Left lung (tissue), 10 donors: ENCODE measurements around the gene PAPPA2. TPM values are rescaled to one million over a fixed set of nuclear protein-coding genes. Genes with fewer than 3 reads are reported as not detected.
"Not testable (repeated sequence)": the region's sequence is repeated elsewhere in the genome, so short reads cannot be mapped to it uniquely, and the experiment has no call there.

Source experiments
- ATAC-seq: fragments of 200-7000 bp; cut with Tn5 transposase; one replicate; pipeline ENCODE4 v1.9.1; 2020; ENCODE audit warnings: moderate library complexity
- DNase-seq, 4 donors: peaks; one replicate each; pipeline ENCODE4 v3.0.0-alpha.2; 2013 to 2020
- H3K27ac ChIP-seq, 2 donors: fragments of 200-600 bp; sonication (generic) in 1 of 2; one replicate each; pipeline versions ENCODE4 v1.5.0 to v1.8.0; 2020 to 2021
- H3K27me3 ChIP-seq, 2 donors: fragments of 200-600 bp; sonication (generic) in 1 of 2; one replicate each; pipeline versions ENCODE4 v1.5.0 to v1.8.0; 2020 to 2021
- H3K36me3 ChIP-seq, 2 donors: fragments of 200-600 bp; sonication (generic) in 1 of 2; one replicate each; pipeline versions ENCODE4 v1.5.0 to v1.8.0; 2020 to 2021
- H3K4me1 ChIP-seq, 2 donors: fragments of 200-600 bp; one replicate each; pipeline ENCODE4 v1.8.0; 2021
- H3K4me3 ChIP-seq, 2 donors: fragments of 200-600 bp; sonication (generic) in 1 of 2; one replicate each; pipeline versions ENCODE4 v1.5.0 to v1.8.0; 2020 to 2021; ENCODE audit warnings: mild to moderate bottlenecking in 1 of 2
- H3K9me3 ChIP-seq, 2 donors: fragments of 200-600 bp; sonication (generic) in 1 of 2; one replicate each; pipeline versions ENCODE4 v1.5.0 to v1.8.0; 2020 to 2021
- intact Hi-C, 2 donors: fragments of 100-400 bp; cut with DNase I; formaldehyde crosslinking; loops; one replicate each; pipeline versions ENCODE4 v1.11.2 to v1.14.2; 2022
- polyA plus RNA-seq, 6 donors: library from polyadenylated mRNA; unstranded; fragments of 120-200 nt; gene quantifications; one replicate each; pipeline ENCODE4 v1.2.1, GENCODE V29; 2013; ENCODE audit not compliant: insufficient read length in 6 of 6
- total RNA-seq, 2 donors: library from RNA; stranded (reverse); fragmentation: NEBNext Ultra II Directional; extraction: Animal tissue kit (Norgen Biotek cat#: 25700); gene quantifications; one replicate each; pipeline ENCODE4 v1.2.1, GENCODE V29; 2021
- TF ChIP-seq, protein P1 (sequence below), 2 donors: fragments of 200-600 bp; sonication (generic) in 1 of 2; IDR thresholded peaks; one replicate each; pipeline versions ENCODE4 v1.5.0 to v1.8.0; 2021; ENCODE audit warnings: antibody characterized with exemption in 2 of 2
- donor health status: DM: no; HTN: yes; CAD: no.
- donor health status: DM: no; HTN: no; CAD: no.

PAPPA2 gene
- total and polyA plus RNA-seq, 8 donors = 0.09 to 0.68 (median 0.27) TPM

DNA sequence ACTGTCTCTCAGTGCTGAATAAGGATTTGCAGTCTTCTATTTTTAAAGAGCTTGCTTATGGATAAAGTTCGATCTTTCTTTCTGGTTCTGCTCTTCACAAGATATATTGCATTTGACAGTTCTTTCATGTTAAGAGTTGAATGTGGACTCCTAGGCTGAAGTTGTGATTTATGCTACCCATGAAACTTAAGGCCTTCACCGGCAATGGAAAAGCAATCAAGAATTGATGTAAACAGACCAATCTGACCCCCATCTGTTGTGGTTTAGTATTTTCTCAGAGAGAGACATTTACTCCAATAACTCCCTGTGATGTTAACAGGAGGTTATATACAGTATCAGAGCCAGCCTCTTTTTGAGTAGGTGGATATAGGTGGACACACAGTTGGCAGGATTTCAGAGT lies 165.8 kb downstream of the PAPPA2 start:
- H3K27me3 ChIP-seq = no peaks in the 10 kb centered on the region
- TF ChIP-seq, protein P1, sequence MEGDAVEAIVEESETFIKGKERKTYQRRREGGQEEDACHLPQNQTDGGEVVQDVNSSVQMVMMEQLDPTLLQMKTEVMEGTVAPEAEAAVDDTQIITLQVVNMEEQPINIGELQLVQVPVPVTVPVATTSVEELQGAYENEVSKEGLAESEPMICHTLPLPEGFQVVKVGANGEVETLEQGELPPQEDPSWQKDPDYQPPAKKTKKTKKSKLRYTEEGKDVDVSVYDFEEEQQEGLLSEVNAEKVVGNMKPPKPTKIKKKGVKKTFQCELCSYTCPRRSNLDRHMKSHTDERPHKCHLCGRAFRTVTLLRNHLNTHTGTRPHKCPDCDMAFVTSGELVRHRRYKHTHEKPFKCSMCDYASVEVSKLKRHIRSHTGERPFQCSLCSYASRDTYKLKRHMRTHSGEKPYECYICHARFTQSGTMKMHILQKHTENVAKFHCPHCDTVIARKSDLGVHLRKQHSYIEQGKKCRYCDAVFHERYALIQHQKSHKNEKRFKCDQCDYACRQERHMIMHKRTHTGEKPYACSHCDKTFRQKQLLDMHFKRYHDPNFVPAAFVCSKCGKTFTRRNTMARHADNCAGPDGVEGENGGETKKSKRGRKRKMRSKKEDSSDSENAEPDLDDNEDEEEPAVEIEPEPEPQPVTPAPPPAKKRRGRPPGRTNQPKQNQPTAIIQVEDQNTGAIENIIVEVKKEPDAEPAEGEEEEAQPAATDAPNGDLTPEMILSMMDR (IDR thresholded peaks at IDR 0.05) = no peak
- intact Hi-C loops = no loop called here

DNA sequence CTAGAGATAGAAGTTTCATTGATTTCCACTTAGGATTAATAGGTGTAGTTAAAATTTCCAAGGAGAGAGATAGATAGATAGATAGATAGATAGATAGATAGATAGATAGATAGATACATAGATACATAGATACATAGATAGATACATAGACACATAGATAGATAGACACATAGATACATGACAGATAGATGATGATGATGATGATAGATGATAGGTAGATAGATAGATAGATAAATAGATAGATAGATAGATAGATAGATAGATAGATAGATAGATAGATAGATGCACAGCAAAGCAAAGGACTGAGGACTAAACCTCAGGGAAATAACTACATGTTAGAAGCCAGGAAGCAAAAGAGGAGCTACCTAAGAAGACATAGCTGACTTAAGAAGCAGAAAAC lies 171.8 kb downstream of the PAPPA2 start:
- intact Hi-C loops, H3K4me1 ChIP-seq, H3K27me3 ChIP-seq, ATAC-seq, H3K4me3 ChIP-seq, H3K36me3 ChIP-seq, H3K9me3 ChIP-seq, H3K27ac ChIP-seq, DNase-seq: not testable (repeated sequence)

More for the DNA sequence above, 165.8 kb downstream of the PAPPA2 start:
- Histone ChIP-seq H3K4me1 (no peaks in the 10 kb centered on the region), H3K36me3 (no peaks in the 10 kb centered on the region), H3K4me3 (no peak overlapping the region), H3K27ac (no peak overlapping the region), H3K9me3 (no peaks in the 10 kb centered on the region)
- ATAC-seq (no peak), DNase-seq (no peak)

DNA sequence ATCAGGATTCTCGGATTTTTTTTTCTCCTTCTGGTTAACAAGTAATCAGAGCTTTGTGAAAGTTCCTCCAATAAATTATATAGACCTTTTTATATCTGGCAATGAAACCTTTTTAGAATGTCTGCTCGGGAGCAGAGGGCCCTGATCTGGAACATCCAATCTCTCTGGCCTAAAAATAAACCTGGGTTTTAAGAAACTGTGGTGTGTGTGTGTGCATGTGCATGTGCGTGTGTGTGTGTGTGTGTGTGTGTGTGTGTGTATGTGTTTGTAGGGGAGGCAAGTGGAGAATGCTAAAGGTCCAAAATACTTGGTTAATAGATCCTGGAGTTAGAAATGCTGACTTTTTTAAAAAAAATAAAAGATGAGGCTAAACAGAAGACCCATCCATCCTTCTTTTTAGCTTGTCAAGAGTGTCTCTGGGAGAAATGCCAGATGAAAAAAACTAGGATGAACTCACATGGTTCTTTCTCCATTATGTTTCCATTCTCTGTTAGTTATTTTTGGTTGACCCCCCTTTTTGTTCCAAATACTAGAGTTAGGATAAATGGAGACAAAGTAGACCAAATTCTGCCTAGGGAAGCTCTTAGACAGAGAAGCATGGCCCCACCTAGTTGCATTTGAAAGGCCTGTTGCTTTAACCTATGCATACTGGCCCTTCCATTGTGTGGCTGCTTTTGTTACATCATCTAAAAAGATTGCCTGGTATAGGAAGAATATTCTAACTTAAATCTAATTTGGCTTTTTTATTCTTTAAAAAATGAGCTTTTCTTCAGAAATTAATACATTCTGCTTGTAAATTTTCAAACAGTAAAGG lies 175.9 kb downstream of the PAPPA2 start:
- no peak for ATAC-seq
- H3K9me3 ChIP-seq = no peaks in the 10 kb centered on the region
- H3K4me3 ChIP-seq = no peak overlapping the region
- no peaks in the 10 kb centered on the region for H3K4me1 ChIP-seq
- intact Hi-C loops = no loop called here
- no peaks in the 10 kb centered on the region for H3K36me3 ChIP-seq
- DNase-seq = no peak
- TF ChIP-seq, protein P1 (IDR thresholded peaks at IDR 0.05) = no peak
- no peaks in the 10 kb centered on the region for H3K27me3 ChIP-seq
- H3K27ac ChIP-seq = no peak overlapping the region

DNA sequence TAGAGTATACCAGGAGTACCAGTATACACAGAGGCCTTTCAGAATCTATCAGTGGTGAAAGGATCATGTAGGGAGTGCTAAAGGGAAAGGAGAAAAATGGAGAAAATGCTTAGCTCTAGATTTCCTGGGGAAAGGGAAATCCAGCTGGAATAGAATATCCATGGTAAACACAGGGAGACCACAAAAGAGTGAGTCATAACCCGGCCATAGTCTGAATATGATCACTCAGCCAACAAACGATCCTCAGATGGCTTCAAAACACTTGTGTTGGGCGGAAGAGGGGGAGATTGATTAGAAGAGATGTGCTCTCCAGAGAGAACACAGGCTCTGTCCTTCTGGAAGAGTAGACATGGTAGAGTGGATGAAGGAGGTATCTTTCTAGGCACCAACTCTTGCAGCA lies 180.6 kb downstream of the PAPPA2 start:
- no peak overlapping the region for H3K4me3 ChIP-seq
- ATAC-seq (no peak), DNase-seq (no peak)
- intact Hi-C loops = no loop called here
- H3K4me1 ChIP-seq = no peaks in the 10 kb centered on the region
- H3K27me3 ChIP-seq = no peaks in the 10 kb centered on the region
- peaks cover 0 to 12% of the 10 kb centered on the region in 2 donors for H3K9me3 ChIP-seq
- TF ChIP-seq, protein P1 (IDR thresholded peaks at IDR 0.05) = no peak
- no peaks in the 10 kb centered on the region for H3K36me3 ChIP-seq
- no peak overlapping the region for H3K27ac ChIP-seq

DNA sequence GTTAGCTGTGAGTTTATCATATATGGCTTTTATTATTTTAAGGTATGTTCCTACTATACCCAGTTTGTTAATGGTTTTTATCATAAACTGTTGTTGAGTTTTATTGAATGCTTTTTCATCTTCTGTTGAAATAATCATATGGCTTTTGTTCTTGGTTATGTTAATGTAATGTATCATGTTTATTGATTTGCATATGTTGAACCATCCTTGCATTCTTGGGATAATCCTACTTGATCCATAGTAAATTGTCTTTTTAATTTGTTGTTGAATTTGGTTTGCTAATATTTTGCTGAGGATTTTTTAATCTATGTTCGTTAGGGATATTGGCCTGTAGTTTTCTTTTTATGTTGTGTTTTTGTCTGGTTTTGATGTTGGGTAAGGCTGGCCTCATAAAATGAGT lies 185.6 kb downstream of the PAPPA2 start:
- H3K27me3 ChIP-seq = no peaks in the 10 kb centered on the region
- intact Hi-C loops = no loop called here
- ATAC-seq = no peak

More for the DNA sequence above, 185.6 kb downstream of the PAPPA2 start:
- DNase-seq = no peak
- TF ChIP-seq, protein P1 (IDR thresholded peaks at IDR 0.05) = no peak
- H3K9me3 ChIP-seq = peaks cover 0 to 44% of the 10 kb centered on the region in 2 donors
- no peaks in the 10 kb centered on the region for H3K4me1 ChIP-seq
- no peak overlapping the region for H3K4me3 ChIP-seq
- H3K36me3 ChIP-seq = no peaks in the 10 kb centered on the region
- no peak overlapping the region for H3K27ac ChIP-seq
